Activated CD4-positive, alpha-beta T cell treated with anti-CD3 and anti-CD28 coated beads, Interleukin-2, amount 10 ng/mL, durations not matched to agents 7 days and 5 days (primary cell): Measurements from ENCODE around the gene P2RX7. TPM values are rescaled to one million over a fixed set of nuclear protein-coding genes. Genes with fewer than 3 reads are reported as not detected.

Experiments used
- CTCF ChIA-PET: fragments of 350-600 bp; sonication (Branson Sonifier 250); formaldehyde crosslinking; loops from one replicate; lab custom pipeline; 2021; ENCODE audit warnings: antibody characterized with exemption; lab: Charles Lee
- POLR2A ChIA-PET: fragments of 350-600 bp; sonication (Branson Sonifier 250); formaldehyde crosslinking; loops from one replicate; lab custom pipeline; 2021; ENCODE audit warnings: antibody characterized with exemption; lab: Charles Lee
- DNase-seq: peaks from one replicate; pipeline ENCODE4 v3.0.0-alpha.2; 2020
- H3K27ac Mint-ChIP-seq: one replicate; pipeline ENCODE4 v1.8.0; 2021; ENCODE audit warnings: mild to moderate bottlenecking, moderate library complexity, mixed read lengths
- H3K27me3 Mint-ChIP-seq: one replicate; pipeline ENCODE4 v1.8.0; 2021; ENCODE audit warnings: mixed read lengths
- H3K36me3 Mint-ChIP-seq: one replicate; pipeline ENCODE4 v1.8.0; 2021; ENCODE audit warnings: low read depth, mixed read lengths
- H3K4me1 Mint-ChIP-seq: one replicate; pipeline ENCODE4 v1.8.0; 2021; ENCODE audit warnings: mixed read lengths
- H3K4me3 Mint-ChIP-seq: one replicate; pipeline ENCODE4 v1.8.0; 2021; ENCODE audit warnings: mild to moderate bottlenecking, moderate library complexity, mixed read lengths
- H3K9me3 Mint-ChIP-seq: one replicate; pipeline ENCODE4 v1.8.0; 2021; ENCODE audit warnings: mixed read lengths
- total RNA-seq, 2 experiments: library from RNA; stranded (reverse); gene quantifications; one replicate each; pipeline ENCODE4 v1.2.3, GENCODE V29; 2021

Gene P2RX7
- total RNA-seq, 2 experiments from 2014 or later: 19.8 to 21.4 TPM

GRCh38 chr12:121128908-121129810, 3.5 kb upstream of the P2RX7 start:
- Mint-ChIP-seq H3K27me3 (no peaks in the 10 kb centered on the region), H3K4me3 (peak overlapping the region; percentile 65), H3K4me1 (peaks cover 85% of the 10 kb centered on the region), H3K36me3 (peaks cover 25% of the 10 kb centered on the region), H3K27ac (peak overlapping the region; percentile 94), H3K9me3 (peaks cover 6% of the 10 kb centered on the region)
- CTCF ChIA-PET: interaction anchor here (0.6 to 2.1 kb wide), 5 partner anchors 10 to 1844 kb away, joined by 3 to 9 read pairs (median 4); no protein-coding TSS in a partner anchor
- POLR2A ChIA-PET: interaction anchor here (0.7 kb wide), 3 partner anchors 53 to 928 kb away, joined by 3 to 8 read pairs (median 4); partner anchors contain the start of gene RPLP0
- peak; percentile 93 for DNase-seq

GRCh38 chr12:121129811-121130147, 2.9 kb upstream of the P2RX7 start:
- Mint-ChIP-seq H3K36me3 (peaks cover 30% of the 10 kb centered on the region), H3K27me3 (no peaks in the 10 kb centered on the region), H3K9me3 (peaks cover 8% of the 10 kb centered on the region), H3K4me3 (peak overlapping the region; percentile 65), H3K4me1 (peaks cover 85% of the 10 kb centered on the region), H3K27ac (peak overlapping the region; percentile 94)
- POLR2A ChIA-PET: no interaction called here
- CTCF ChIA-PET: no interaction called here
- no peak for DNase-seq

- Mint-ChIP-seq H3K9me3 (peaks cover 6% of the 10 kb centered on the region), H3K27me3 (no peaks in the 10 kb centered on the region), H3K4me3 (no peak overlapping the region), H3K4me1 (peaks cover 83% of the 10 kb centered on the region), H3K27ac (peak overlapping the region; percentile 20), H3K36me3 (peaks cover 30% of the 10 kb centered on the region)
- POLR2A ChIA-PET: no interaction called here
- no peak for DNase-seq
- CTCF ChIA-PET: interaction anchor here (0.5 to 0.7 kb wide), 2 partner anchors 10 to 16 kb away, joined by 3 to 4 read pairs; no protein-coding TSS in a partner anchor
Observed at GRCh38 chr12:121130866-121131373, 1.8 kb upstream of the P2RX7 start.

GRCh38 chr12:121131941-121132341, 735 bp upstream of the P2RX7 start:
- CTCF ChIA-PET: interaction anchor here (0.7 to 1.1 kb wide), 3 partner anchors 10 to 93 kb away, joined by 3 to 4 read pairs (median 4); no protein-coding TSS in a partner anchor
- Mint-ChIP-seq H3K27ac (peak overlapping the region; percentile 84), H3K9me3 (peaks cover 6% of the 10 kb centered on the region), H3K27me3 (no peaks in the 10 kb centered on the region), H3K4me1 (peaks cover 79% of the 10 kb centered on the region), H3K4me3 (peak overlapping the region; percentile 86), H3K36me3 (peaks cover 30% of the 10 kb centered on the region)
- POLR2A ChIA-PET: no interaction called here
- DNase-seq: no peak

GRCh38 chr12:121133838-121134237, 1.2 kb downstream of the P2RX7 start:
- no peak for DNase-seq
- Mint-ChIP-seq H3K4me1 (peaks cover 67% of the 10 kb centered on the region), H3K36me3 (peaks cover 38% of the 10 kb centered on the region), H3K4me3 (peak overlapping the region; percentile 86), H3K27ac (peak overlapping the region; percentile 84), H3K27me3 (no peaks in the 10 kb centered on the region), H3K9me3 (peaks cover 4% of the 10 kb centered on the region)
- POLR2A ChIA-PET: no interaction called here
- CTCF ChIA-PET: no interaction called here

GRCh38 chr12:121135320-121135719, 2.6 kb downstream of the P2RX7 start:
- H3K4me3 Mint-ChIP-seq: no peak overlapping the region
- H3K36me3 Mint-ChIP-seq: peaks cover 37% of the 10 kb centered on the region
- CTCF ChIA-PET: interaction anchor here (0.7 to 1.5 kb wide), 2 partner anchors 16 to 190 kb away, joined by 3 to 4 read pairs; no protein-coding TSS in a partner anchor
- no peaks in the 10 kb centered on the region for H3K27me3 Mint-ChIP-seq
- H3K9me3 Mint-ChIP-seq: peaks cover 2% of the 10 kb centered on the region
- POLR2A ChIA-PET: no interaction called here
- H3K4me1 Mint-ChIP-seq: peaks cover 55% of the 10 kb centered on the region
- no peak for DNase-seq
- H3K27ac Mint-ChIP-seq: no peak overlapping the region

- Mint-ChIP-seq H3K4me1 (peaks cover 37% of the 10 kb centered on the region), H3K4me3 (no peak overlapping the region), H3K27ac (no peak overlapping the region), H3K36me3 (peaks cover 41% of the 10 kb centered on the region), H3K9me3 (peaks cover 5% of the 10 kb centered on the region), H3K27me3 (no peaks in the 10 kb centered on the region)
- ChIA-PET POLR2A (no interaction called here), CTCF (interaction anchor here (0.6 to 1.9 kb wide), 2 partner anchors 17 to 41 kb away, joined by 3 to 4 read pairs; no protein-coding TSS in a partner anchor)
- no peak for DNase-seq
Observed at GRCh38 chr12:121137512-121137911, 4.8 kb downstream of the P2RX7 start.

- no peak overlapping the region for H3K27ac Mint-ChIP-seq
- peaks cover 5% of the 10 kb centered on the region for H3K9me3 Mint-ChIP-seq
- peaks cover 41% of the 10 kb centered on the region for H3K36me3 Mint-ChIP-seq
- no peak overlapping the region for H3K4me3 Mint-ChIP-seq
- DNase-seq: no peak
- H3K4me1 Mint-ChIP-seq: peaks cover 32% of the 10 kb centered on the region
- CTCF ChIA-PET: interaction anchor here (1.2 to 1.9 kb wide), 2 partner anchors 16 to 18 kb away, joined by 3 to 4 read pairs; no protein-coding TSS in a partner anchor
- POLR2A ChIA-PET: no interaction called here
- no peaks in the 10 kb centered on the region for H3K27me3 Mint-ChIP-seq
Observed at GRCh38 chr12:121138284-121138683, 5.6 kb downstream of the P2RX7 start.

- POLR2A ChIA-PET: no interaction called here
Observed at GRCh38 chr12:121139286-121139685, 6.6 kb downstream of the P2RX7 start.

GRCh38 chr12:121142171-121142950, 9.7 kb downstream of the P2RX7 start:
- Mint-ChIP-seq H3K36me3 (peaks cover 55% of the 10 kb centered on the region), H3K9me3 (peaks cover 11% of the 10 kb centered on the region), H3K27ac (no peak overlapping the region), H3K27me3 (no peaks in the 10 kb centered on the region), H3K4me1 (peaks cover 38% of the 10 kb centered on the region), H3K4me3 (no peak overlapping the region)
- CTCF ChIA-PET: interaction anchor here (0.6 to 1.0 kb wide), 2 partner anchors 11 to 51 kb away, joined by 5 to 6 read pairs; no protein-coding TSS in a partner anchor
- DNase-seq: no peak
- POLR2A ChIA-PET: no interaction called here

More at GRCh38 chr12:121139286-121139685, 6.6 kb downstream of the P2RX7 start:
- H3K27me3 Mint-ChIP-seq: no peaks in the 10 kb centered on the region
- no peak for DNase-seq
- CTCF ChIA-PET: interaction anchor here (0.7 to 1.2 kb wide), 2 partner anchors 17 to 484 kb away, joined by 3 read pairs; no protein-coding TSS in a partner anchor
- peaks cover 5% of the 10 kb centered on the region for H3K9me3 Mint-ChIP-seq
- peaks cover 37% of the 10 kb centered on the region for H3K36me3 Mint-ChIP-seq
- no peak overlapping the region for H3K4me3 Mint-ChIP-seq
- H3K27ac Mint-ChIP-seq: no peak overlapping the region
- peaks cover 29% of the 10 kb centered on the region for H3K4me1 Mint-ChIP-seq

- H3K27me3 Mint-ChIP-seq: no peaks in the 10 kb centered on the region
- H3K9me3 Mint-ChIP-seq: peaks cover 11% of the 10 kb centered on the region
- peak overlapping the region; percentile 76 for H3K27ac Mint-ChIP-seq
- POLR2A ChIA-PET: no interaction called here
- H3K4me3 Mint-ChIP-seq: no peak overlapping the region
- no peak for DNase-seq
- CTCF ChIA-PET: interaction anchor here (0.6 kb wide), 1 partner anchor 172 kb away, joined by 3 read pairs; no protein-coding TSS in a partner anchor
- peaks cover 59% of the 10 kb centered on the region for H3K36me3 Mint-ChIP-seq
- peaks cover 35% of the 10 kb centered on the region for H3K4me1 Mint-ChIP-seq
Observed at GRCh38 chr12:121144416-121144914, 11.8 kb downstream of the P2RX7 start.

GRCh38 chr12:121145221-121145620, 12.5 kb downstream of the P2RX7 start:
- no peaks in the 10 kb centered on the region for H3K27me3 Mint-ChIP-seq
- ChIA-PET CTCF (no interaction called here), POLR2A (no interaction called here)
- H3K4me1 Mint-ChIP-seq: peaks cover 35% of the 10 kb centered on the region
- H3K36me3 Mint-ChIP-seq: peaks cover 57% of the 10 kb centered on the region
- peaks cover 11% of the 10 kb centered on the region for H3K9me3 Mint-ChIP-seq
- H3K27ac Mint-ChIP-seq: peak overlapping the region; percentile 76
- no peak overlapping the region for H3K4me3 Mint-ChIP-seq
- DNase-seq: peak; percentile 19
